GM18909 (cell line): ENCODE data around the gene FKBP1A.
"Not testable (repeated sequence)": the region's sequence is repeated elsewhere in the genome, so short reads cannot be mapped to it uniquely, and the experiment has no call there.

ENCODE experiments used
- ATAC-seq: cut with Tn5 transposase; IDR thresholded peaks from one replicate; pipeline ENCODE4 v1.9.1; 2021; ENCODE audit warnings: mild to moderate bottlenecking; ENCODE audit not compliant: unreplicated experiment, poor library complexity

FKBP1A gene

GRCh38 chr20:1369970-1370369 is 22.9 kb downstream of the FKBP1A start:
- no peak for ATAC-seq

DNA sequence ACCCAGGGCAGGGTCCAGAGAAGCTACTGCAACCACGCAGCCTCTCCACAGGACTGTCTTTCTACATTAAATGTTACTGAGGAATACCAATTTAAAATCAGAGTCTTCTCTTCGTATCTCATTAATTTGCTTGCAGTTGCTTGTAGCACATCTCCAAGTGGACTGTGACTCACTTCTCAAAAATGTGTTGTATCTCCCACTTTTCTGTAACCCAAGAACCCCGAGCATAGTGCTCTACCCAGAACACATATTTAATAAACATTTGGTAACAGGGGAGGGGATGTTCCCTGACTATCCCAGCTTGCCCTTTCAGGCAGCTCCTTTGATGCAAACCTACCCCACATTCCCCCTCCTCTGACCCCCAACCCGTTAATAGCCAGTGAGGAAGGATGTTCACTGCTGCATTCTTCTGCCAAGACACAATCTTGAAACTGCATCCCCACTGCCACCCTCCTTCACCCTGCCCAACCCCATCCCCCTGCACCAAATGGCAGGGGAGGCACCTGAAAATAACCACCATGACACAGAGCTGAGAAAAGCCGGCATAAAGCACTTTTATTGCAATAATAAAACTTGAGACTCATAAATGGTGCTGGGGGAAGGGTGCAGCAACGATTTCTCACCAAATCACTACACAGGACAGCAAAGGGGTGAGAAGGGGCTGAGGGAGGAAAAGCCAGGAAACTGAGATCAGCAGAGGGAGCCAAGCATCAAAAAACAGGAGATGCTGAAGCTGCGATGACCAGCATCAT is 24.2 kb downstream of the FKBP1A start:
- no peak for ATAC-seq

DNA sequence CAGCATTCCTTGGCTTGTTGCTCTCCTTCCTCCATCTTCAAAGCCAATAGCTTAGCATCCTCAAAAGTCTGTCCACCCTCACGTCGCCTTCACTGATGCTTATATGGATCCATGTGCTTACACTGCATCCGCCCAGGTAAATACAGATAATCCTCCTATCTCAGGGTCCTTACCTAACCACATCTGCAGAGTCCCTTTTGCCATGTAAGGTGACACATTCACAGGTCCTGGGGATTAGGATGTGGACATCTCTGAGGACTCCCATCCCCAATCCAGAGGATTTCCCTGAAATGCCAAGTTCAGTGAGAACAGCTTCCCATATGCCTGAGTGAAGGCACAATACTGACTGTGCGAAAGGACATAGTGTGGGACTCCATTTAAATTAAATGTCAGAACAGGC is 25.4 kb downstream of the FKBP1A start:
- ATAC-seq: no peak

DNA sequence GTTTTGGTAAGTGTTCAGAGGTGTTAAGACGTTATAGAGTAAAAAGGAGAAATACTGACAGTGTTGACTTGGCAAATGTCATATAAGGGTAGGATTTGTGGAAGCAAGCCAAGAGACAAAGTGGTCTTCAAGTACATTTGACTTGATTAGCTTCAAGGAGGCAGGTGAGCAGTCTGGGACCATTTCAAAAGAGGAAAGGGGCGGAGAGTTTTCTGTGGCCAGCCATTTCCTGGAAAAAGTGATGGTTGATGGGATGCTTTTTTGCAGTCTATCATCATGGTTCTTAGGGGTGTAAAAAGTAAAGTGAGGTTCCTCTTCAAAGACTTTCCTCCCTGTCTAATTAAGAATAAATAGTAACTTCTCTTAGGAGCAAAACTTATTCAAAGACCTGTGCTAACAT is 28.7 kb downstream of the FKBP1A start:
- ATAC-seq: no peak

GRCh38 chr20:1363522-1363921 is 29.3 kb downstream of the FKBP1A start:
- no peak for ATAC-seq

DNA sequence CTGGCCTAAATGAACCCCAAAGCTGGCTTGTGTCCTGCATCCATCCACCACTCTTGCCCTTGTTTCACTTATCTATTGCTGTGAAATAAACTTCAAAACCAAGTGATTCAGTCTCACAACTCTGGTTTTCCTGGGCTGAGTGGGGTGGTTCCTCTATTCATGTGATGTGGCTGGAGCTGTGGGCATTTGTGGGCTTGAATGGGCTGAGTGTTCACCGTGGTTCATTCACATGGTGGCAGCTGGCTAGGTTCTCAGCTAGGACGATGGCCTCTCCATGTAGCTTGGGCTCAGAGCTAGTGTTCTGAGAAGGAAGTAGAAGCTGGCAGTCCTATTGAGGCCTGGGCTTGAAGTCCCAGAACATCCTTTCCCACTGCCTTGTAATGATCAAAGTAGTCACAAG is 30.4 kb downstream of the FKBP1A start:
- no peak for ATAC-seq

DNA sequence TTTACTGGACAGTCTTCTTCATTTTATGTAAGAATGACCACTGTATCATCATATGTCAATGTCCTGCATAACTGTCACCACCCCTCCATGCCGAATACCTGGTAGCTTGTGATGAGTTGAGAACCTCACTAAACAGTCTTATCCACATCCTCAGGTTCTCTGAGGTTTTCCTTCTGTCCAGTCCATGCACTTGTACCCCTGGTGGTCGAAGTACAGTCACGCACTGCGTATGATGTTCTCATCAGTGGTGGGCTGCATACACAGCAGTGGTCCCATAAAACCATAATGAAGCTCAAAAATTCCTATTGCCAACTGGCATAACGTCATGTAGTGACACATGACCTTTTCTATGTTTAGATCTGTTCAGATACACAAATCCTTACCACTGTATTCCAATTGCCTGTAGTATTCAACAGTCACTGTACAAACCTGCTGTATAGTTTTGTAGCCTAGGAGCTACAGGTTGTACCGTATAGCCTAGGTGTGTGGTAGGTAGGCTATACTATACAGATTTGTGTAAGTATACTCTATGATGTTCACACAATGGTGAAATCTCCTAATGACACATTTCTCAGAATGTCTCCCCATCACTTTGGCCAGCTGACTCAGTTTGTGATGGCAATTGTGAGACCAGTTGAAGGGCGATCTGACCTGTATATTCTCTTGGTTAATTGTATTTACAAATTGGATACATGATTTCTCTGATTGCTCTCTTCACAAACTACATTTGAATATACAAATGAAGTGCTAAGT is 32.6 kb downstream of the FKBP1A start:
- ATAC-seq: no peak

DNA sequence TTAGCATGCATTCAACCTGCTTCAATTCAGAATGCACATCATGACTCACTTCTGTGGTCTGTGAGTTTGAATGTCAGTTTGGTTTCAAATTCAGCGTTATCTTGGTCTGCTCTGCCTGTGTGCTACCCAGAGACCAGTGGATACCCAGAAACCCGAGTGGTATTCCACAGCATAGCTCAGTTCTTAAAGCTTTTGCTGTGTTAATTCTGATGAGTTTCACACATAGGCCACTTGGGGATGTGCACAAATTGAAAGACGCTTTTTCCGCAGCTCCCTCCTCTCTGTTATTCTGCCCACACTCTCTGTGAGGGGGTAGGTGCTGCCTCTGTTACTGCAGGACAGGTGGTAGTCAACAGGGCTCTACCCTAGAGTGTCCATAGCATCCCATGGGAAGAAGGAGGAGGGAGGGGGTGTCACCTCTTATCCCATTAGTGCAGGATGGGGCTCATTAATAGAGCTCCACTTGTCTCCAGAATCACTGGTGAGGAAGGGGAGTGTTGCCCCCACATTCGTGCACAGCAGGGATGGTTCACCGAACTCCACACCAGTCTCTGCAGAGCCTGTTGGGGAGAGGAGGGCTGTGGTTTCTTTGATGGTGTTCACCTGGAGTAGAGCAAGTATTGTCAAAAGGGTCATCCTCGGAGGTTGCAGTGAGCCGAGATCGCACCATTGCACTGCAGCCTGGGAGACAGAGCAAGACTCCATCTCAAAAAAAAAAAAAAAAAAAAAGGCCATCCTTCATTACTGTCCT is 34.8 kb downstream of the FKBP1A start:
- ATAC-seq: no peak

- no peak for ATAC-seq
These were observed 38.9 kb downstream of the FKBP1A start for GRCh38 chr20:1353956-1354355.

GRCh38 chr20:1346315-1346969 is 46.4 kb downstream of the FKBP1A start:
- no peak for ATAC-seq

- no peak for ATAC-seq
These were observed 47.1 kb downstream of the FKBP1A start for GRCh38 chr20:1345756-1346093.

DNA sequence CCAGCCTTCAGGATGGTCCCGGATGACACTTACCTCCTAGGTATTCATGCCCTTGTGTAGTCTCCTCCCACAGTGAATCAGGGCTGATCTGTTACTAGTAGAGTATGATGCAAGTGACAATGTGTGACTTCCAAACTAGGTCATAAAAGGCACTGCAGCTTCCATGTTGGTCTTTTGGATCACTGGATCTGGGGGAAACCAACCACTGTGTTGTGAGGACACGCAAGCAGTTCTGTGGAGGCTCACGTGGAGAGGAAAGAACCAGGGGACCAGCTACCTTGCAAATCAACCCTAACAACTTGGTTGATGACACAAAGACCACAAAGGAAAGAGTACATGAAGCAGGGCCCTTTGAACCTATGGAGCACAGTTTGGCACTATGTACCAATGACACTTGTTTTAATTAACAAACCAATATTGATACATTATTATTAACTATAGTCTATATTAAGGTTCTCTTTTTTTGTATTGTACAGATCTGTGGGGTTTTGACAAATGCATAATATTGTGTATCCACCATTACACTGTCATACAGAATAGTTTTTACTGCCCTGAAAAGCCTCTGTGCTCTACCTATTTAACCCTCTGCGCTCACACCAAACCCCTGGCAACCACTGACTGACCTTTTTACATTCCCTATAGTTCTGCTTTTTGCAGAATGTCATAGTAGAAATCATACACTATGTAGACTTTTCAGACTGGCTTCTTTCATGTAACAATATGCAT is 47.7 kb downstream of the FKBP1A start:
- no peak for ATAC-seq

- not testable (repeated sequence) for ATAC-seq
These were observed 49.3 kb downstream of the FKBP1A start for GRCh38 chr20:1343446-1344124.

GRCh38 chr20:1341561-1342265 is 51.1 kb downstream of the FKBP1A start:
- no peak for ATAC-seq

- ATAC-seq: no peak
These were observed 54.1 kb downstream of the FKBP1A start for GRCh38 chr20:1338801-1339200.

GRCh38 chr20:1338096-1338495 is 54.8 kb downstream of the FKBP1A start:
- no peak for ATAC-seq

GRCh38 chr20:1337441-1337840 is 55.4 kb downstream of the FKBP1A start:
- ATAC-seq: no peak

DNA sequence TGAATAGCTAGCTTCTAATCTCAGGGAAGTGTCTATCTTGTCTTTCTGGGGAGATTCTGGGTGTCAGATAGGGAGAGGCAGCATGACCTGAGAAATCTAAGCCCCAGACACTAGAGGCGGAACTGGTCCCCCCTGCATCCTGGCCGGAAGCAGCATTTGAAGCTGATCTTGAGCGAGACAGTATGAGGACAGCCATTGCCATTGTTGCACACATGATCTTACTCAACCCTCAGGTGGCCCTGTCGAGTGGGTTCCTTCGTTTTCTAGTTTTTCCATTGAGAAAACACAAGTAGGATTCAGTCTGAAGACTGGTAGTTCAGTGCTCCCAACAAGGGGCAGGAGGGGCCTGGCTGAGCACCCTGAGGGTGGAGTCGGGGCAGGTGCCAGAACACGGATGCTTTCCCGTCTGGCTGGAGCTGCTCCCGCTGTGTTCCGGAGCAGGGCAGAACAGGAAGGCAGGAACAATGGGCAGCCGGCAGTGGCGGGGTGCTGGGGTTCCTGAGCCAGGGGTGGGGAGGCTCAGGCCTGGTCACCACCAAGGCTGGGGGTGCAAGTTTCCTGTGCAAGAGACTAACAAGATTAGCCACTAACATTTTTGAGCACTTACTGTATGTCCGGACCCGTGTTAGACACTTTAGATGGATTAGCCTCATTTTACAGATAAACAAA is 56.0 kb downstream of the FKBP1A start:
- no peak for ATAC-seq
